Limb (tissue), 2 donors: ENCODE data around the gene MLYCD.

ENCODE experiments used
- DNase-seq, 2 donors: peaks; one replicate each; pipeline ENCODE4 v3.0.0-alpha.2; 2016; ENCODE audit errors: extremely low spot score in 2 of 2

The MLYCD gene

DNA sequence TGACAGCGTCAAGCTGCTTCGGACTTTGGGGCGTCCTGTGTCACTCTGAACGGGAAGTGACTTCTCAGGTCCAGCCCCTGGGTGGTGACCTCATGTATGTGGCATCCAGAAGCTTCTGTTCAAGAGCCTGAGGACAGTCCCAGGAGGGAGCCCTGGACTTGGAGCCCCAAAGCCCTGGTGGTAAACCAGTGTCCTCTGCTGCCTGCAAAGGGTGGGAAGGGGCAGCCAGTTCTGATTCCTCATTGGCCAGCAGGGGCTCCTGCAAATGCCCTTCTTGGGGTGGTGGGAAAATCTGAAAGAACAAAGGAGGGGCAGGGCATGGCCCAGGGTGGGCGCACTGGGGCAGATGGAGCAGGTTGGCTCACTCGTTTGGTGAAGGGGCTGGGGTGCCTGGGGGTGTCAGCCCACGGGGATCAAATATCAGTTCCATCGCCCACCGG, 55.7 kb downstream of the MLYCD start:
- DNase-seq = no peak

DNA sequence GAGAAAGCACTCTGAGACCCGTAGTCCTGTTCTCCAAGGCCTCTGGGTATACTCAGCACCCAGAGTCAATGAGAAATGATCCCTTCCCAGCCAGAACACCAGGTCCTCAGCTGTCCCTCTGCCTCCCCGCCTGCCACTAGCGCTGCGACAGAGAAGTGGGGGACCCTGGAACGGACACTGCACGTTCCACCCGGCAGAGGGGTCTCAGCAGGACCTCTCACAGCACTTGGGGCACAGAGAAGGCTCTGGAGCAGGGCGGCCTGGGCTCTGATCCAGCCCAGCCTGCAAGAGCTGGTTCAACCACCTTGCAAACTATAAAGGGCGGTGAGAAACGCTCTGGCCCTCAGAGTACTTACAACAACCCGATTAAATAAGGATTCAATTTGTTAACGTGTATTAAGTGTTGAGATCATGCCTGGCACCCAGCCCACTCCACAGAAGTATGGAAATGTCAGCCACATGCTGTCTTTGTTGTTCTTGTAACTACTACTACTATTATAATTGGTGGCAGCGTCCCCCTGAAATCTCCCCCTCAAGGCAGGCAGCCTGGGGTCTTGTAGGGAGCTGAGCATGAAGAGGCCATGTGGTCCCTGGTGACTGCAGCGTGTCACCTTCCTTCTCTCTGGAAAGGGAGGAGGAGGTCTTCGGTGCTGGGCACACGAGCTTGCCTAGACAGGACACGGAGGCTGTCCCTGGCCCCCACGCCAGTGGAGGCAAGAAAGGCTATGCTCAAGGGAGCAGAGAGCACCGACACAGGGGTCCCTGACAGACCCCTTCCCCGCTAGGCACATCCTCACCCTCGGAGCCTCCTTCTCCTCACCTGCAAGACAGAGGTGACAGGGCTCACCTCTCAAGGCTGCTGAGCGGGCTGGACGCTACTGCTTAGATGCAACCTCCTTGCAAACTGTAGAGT, 56.6 kb downstream of the MLYCD start:
- no peak for DNase-seq

DNA sequence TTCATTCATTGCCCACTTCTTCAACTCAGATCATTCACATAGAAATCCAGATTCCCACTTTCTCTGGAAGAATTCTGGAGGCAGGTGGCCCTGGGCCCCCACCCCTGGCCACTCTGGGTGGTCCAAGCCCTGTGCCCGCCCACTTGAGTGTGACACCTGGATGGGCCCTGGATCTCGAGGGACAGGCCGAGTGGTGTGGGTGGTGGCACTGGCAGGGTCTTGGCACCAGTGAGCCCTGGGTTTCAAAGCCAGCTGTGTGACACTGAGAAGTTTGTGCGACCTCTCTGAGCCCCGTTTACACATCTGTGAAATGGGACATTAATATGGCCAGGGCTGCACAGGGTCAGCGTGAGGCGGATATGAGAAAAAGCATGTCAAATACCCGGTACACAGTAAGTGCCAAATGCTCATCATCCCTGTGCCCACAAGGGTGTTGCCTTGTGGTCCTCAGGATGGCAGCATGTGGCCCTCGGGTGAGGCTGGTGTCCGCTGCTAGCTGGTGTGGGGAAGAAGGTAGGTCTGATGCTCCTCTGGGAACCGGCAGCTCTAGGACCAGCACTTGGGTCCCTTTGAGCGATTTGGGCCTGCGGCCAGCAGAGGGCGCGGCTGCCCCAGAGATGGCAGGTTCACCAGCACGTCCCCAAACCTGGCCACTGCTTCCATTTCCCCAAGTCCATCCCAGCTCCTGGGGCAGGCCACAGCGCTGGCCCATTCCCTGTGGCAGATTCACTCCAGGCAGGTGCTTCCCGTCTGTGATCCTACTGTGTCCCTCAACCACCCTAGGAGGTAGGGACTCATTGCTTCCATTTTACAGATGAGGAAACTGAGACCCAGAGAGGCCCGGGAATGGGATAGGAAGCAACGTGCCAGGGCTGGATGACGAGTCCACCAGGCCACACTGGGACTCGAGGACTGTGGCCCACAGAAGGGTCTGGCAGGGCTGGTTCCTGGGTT, 57.7 kb downstream of the MLYCD start:
- DNase-seq = peak; percentile 34 to 87

GRCh38 chr16:83957296-83957855, 58.5 kb downstream of the MLYCD start:
- DNase-seq = no peak

GRCh38 chr16:83958137-83958845, 59.4 kb downstream of the MLYCD start:
- DNase-seq = no peak

- DNase-seq = no peak
These were observed 60.1 kb downstream of the MLYCD start for GRCh38 chr16:83958846-83959565.

GRCh38 chr16:83959656-83960434, 60.9 kb downstream of the MLYCD start:
- DNase-seq = no peak

- DNase-seq = no peak
These were observed 61.8 kb downstream of the MLYCD start for GRCh38 chr16:83960521-83961249.

GRCh38 chr16:83961591-83961990, 62.7 kb downstream of the MLYCD start:
- DNase-seq = no peak

GRCh38 chr16:83963277-83964119, 64.6 kb downstream of the MLYCD start:
- no peak for DNase-seq

- no peak for DNase-seq
These were observed 65.9 kb downstream of the MLYCD start for GRCh38 chr16:83964684-83965443.

DNA sequence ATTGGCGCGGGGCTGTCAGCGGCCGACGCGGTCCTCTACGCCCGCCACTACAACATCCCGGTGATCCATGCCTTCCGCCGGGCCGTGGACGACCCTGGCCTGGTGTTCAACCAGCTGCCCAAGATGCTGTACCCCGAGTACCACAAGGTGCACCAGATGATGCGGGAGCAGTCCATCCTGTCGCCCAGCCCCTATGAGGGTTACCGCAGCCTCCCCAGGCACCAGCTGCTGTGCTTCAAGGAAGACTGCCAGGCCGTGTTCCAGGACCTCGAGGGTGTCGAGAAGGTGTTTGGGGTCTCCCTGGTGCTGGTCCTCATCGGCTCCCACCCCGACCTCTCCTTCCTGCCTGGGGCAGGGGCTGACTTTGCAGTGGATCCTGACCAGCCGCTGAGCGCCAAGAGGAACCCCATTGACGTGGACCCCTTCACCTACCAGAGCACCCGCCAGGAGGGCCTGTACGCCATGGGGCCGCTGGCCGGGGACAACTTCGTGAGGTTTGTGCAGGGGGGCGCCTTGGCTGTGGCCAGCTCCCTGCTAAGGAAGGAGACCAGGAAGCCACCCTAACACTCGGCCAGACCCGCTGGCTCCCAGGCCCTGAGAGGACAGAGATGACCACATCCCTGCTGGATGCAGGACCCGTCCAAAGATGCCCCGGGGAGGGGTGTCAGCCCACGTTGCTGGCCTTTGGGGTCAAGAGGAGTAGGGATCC, 66.7 kb downstream of the MLYCD start:
- no peak for DNase-seq

GRCh38 chr16:83966153-83966696, 67.3 kb downstream of the MLYCD start:
- DNase-seq = no peak

- no peak for DNase-seq
These were observed 68.2 kb downstream of the MLYCD start for GRCh38 chr16:83967091-83967490.

DNA sequence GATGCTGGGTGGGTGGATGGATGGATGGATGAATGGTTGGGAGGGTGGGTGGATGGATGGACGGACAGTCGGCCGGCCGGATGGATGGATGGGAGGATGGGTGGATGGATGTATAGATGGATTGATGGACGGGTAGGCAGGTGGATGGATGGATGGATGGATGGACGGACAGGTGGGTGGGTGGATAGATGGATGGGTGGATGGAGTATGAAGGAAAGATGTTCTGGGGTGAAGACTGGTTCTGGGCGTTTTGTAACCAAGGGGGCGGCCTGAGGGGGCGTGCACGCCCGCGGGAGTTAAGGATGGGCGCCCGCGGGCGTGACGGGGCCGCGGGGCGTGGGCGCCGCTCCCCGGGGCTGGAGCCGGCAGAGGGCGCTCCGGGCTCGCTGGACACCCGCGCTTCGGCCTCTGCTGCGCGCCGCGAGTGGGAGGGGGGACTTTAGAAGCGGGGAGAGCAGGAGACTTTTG, 69.0 kb downstream of the MLYCD start, which contains the start of gene NECAB2:
Gene NECAB2 (plus strand): TSS at position 407 of the 468 bp plus-strand sequence. CDS start 405 bp downstream, outside the sequence.
- peak in 1 of 2 donors; percentile 80 for DNase-seq

- peak in 1 of 2 donors; percentile 56 for DNase-seq
These were observed 69.5 kb downstream of the MLYCD start for GRCh38 chr16:83968306-83968851.
